ENCODE measurements around the gene MRPL4. TPM values are rescaled to one million over a fixed set of nuclear protein-coding genes. Genes with fewer than 3 reads are reported as not detected.

MRPL4 gene
- polyA plus RNA-seq, 5 donors, result 26.7 to 51.0 (median 30.5) TPM

DNA sequence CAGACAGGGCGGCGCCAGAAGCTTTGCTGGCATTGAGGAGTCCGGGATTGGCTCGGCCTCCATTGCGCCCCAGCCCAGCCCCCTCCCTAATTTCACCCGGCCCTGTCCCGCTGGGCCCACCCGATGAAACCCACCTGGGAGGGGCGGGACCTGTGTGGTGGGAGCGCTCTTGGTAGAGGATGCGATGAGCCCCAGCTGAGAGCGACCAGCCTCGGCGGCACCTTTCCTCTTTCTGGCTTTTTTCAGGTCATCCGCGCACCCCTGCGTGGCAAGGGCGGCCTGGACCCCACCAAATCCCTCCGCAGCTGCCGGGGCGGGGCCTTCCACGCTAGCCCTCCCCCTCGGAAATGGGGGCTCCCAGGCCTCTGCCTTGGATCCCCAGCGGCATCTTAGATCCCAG is 57.4 kb downstream of the MRPL4 start, which contains the start of gene ZGLP1:
TSS of gene ZGLP1 (minus strand) at position 393 of the 400 bp plus-strand sequence.
- DNase-seq, result no peak

Other genes starting within 250 kb of the MRPL4 start
- 10 to 100 TPM in 1 of 5 donors, 1 to 10 TPM in 4; 3.6 to 11.0 (median 5.7) TPM for gene COL5A3, start 241.7 kb upstream of the MRPL4 start, polyA plus RNA-seq (ENCODE audit: insufficient read depth in 1 of 5, insufficient read length in 5 of 5, low replicate concordance in 1 of 5)
- not detected for gene RDH8, start 238.7 kb upstream of the MRPL4 start, polyA plus RNA-seq (ENCODE audit: insufficient read depth in 1 of 5, insufficient read length in 5 of 5, low replicate concordance in 1 of 5)
- 10 to 100 TPM; 28.6 to 38.7 (median 36.3) TPM for gene SHFL, start 165.9 kb upstream of the MRPL4 start, polyA plus RNA-seq (ENCODE audit: insufficient read depth in 1 of 5, insufficient read length in 5 of 5, low replicate concordance in 1 of 5)
- 1 to 10 TPM; 1.0 to 3.0 (median 2.2) TPM for gene ANGPTL6, start 149.5 kb upstream of the MRPL4 start, polyA plus RNA-seq (ENCODE audit: insufficient read depth in 1 of 5, insufficient read length in 5 of 5, low replicate concordance in 1 of 5)
- 10 to 100 TPM; 22.1 to 34.9 (median 24.0) TPM for gene PPAN, start 145.9 kb upstream of the MRPL4 start, polyA plus RNA-seq (ENCODE audit: insufficient read depth in 1 of 5, insufficient read length in 5 of 5, low replicate concordance in 1 of 5)
- gene P2RY11, start 140.5 kb upstream of the MRPL4 start, polyA plus RNA-seq (ENCODE audit: insufficient read depth in 1 of 5, insufficient read length in 5 of 5, low replicate concordance in 1 of 5), result 10 to 100 TPM in 3 of 5 donors, 1 to 10 TPM in 2; 7.1 to 15.1 (median 10.9) TPM
- 100 to 1,000 TPM; 154 to 238 (median 197) TPM for gene EIF3G, start 132.3 kb upstream of the MRPL4 start, polyA plus RNA-seq (ENCODE audit: insufficient read depth in 1 of 5, insufficient read length in 5 of 5, low replicate concordance in 1 of 5)
- 100 to 1,000 TPM; 126 to 142 (median 131) TPM for gene DNMT1, start 57.3 kb upstream of the MRPL4 start, polyA plus RNA-seq (ENCODE audit: insufficient read depth in 1 of 5, insufficient read length in 5 of 5, low replicate concordance in 1 of 5)
- 10 to 100 TPM; 31.6 to 49.2 (median 37.2) TPM for gene S1PR2, start 20.9 kb upstream of the MRPL4 start, polyA plus RNA-seq (ENCODE audit: insufficient read depth in 1 of 5, insufficient read length in 5 of 5, low replicate concordance in 1 of 5)
- gene ICAM1, start 18.9 kb downstream of the MRPL4 start, polyA plus RNA-seq (ENCODE audit: insufficient read depth in 1 of 5, insufficient read length in 5 of 5, low replicate concordance in 1 of 5), result 10 to 100 TPM; 14.2 to 25.1 (median 16.8) TPM
- gene ICAM4, start 34.7 kb downstream of the MRPL4 start, polyA plus RNA-seq (ENCODE audit: insufficient read depth in 1 of 5, insufficient read length in 5 of 5, low replicate concordance in 1 of 5), result 10 to 100 TPM; 10.1 to 25.3 (median 15.8) TPM
- 10 to 100 TPM in 3 of 5 donors, 1 to 10 TPM in 2; 4.3 to 22.3 (median 12.6) TPM for gene ICAM5, start 37.7 kb downstream of the MRPL4 start, polyA plus RNA-seq (ENCODE audit: insufficient read depth in 1 of 5, insufficient read length in 5 of 5, low replicate concordance in 1 of 5)
- 10 to 100 TPM in 1 of 5 donors, 1 to 10 TPM in 4; 5.1 to 12.8 (median 8.4) TPM for gene ZGLP1, start 57.6 kb downstream of the MRPL4 start, polyA plus RNA-seq (ENCODE audit: insufficient read depth in 1 of 5, insufficient read length in 5 of 5, low replicate concordance in 1 of 5)
- 10 to 100 TPM; 15.3 to 27.2 (median 19.3) TPM for gene FDX2, start 63.8 kb downstream of the MRPL4 start, polyA plus RNA-seq (ENCODE audit: insufficient read depth in 1 of 5, insufficient read length in 5 of 5, low replicate concordance in 1 of 5)
- gene RAVER1, start 81.3 kb downstream of the MRPL4 start, polyA plus RNA-seq (ENCODE audit: insufficient read depth in 1 of 5, insufficient read length in 5 of 5, low replicate concordance in 1 of 5), result 10 to 100 TPM; 19.3 to 41.3 (median 24.8) TPM
- 10 to 100 TPM in 3 of 5 donors, 1 to 10 TPM in 2; 9.3 to 17.6 (median 10.6) TPM for gene ICAM3, start 87.4 kb downstream of the MRPL4 start, polyA plus RNA-seq (ENCODE audit: insufficient read depth in 1 of 5, insufficient read length in 5 of 5, low replicate concordance in 1 of 5)
- gene TYK2, start 128.4 kb downstream of the MRPL4 start, polyA plus RNA-seq (ENCODE audit: insufficient read depth in 1 of 5, insufficient read length in 5 of 5, low replicate concordance in 1 of 5), result 100 to 1,000 TPM; 112 to 162 (median 149) TPM
- gene CDC37, start 151.3 kb downstream of the MRPL4 start, polyA plus RNA-seq (ENCODE audit: insufficient read depth in 1 of 5, insufficient read length in 5 of 5, low replicate concordance in 1 of 5), result 100 to 1,000 TPM; 147 to 223 (median 164) TPM
- gene PDE4A, start 168.3 kb downstream of the MRPL4 start, polyA plus RNA-seq (ENCODE audit: insufficient read depth in 1 of 5, insufficient read length in 5 of 5, low replicate concordance in 1 of 5), result 10 to 100 TPM in 1 of 5 donors, 1 to 10 TPM in 4; 3.7 to 10.1 (median 8.7) TPM